GM21825 (cell line): ENCODE measurements around the gene TYROBP.
"Not testable (repeated sequence)": the region's sequence is repeated elsewhere in the genome, so short reads cannot be mapped to it uniquely, and the experiment has no call there.

ENCODE experiments used
- ATAC-seq: cut with Tn5 transposase; IDR thresholded peaks from one replicate; pipeline ENCODE4 v1.9.1; 2021; ENCODE audit warnings: mild to moderate bottlenecking, moderate library complexity; ENCODE audit not compliant: unreplicated experiment

The TYROBP gene

GRCh38 chr19:35901854-35902661, 6.0 kb downstream of the TYROBP start, which contains the start of gene HCST:
Gene HCST (plus strand): TSS chr19:35902529. CDS start chr19:35902594, 65 bp downstream.
- no peak for ATAC-seq

GRCh38 chr19:35901055-35901644, 6.9 kb downstream of the TYROBP start:
- no peak for ATAC-seq

GRCh38 chr19:35899547-35900214, 8.4 kb downstream of the TYROBP start:
- ATAC-seq = peak; percentile 36

- no peak for ATAC-seq
Measured at GRCh38 chr19:35898499-35898809, 9.6 kb downstream of the TYROBP start.

GRCh38 chr19:35897706-35898451, 10.2 kb downstream of the TYROBP start:
- ATAC-seq = no peak

- no peak for ATAC-seq
Measured at GRCh38 chr19:35896643-35897040, 11.5 kb downstream of the TYROBP start.

- no peak for ATAC-seq
Measured at GRCh38 chr19:35895911-35896642, 12.0 kb downstream of the TYROBP start.

- no peak for ATAC-seq
Measured at GRCh38 chr19:35894342-35894741, 13.8 kb downstream of the TYROBP start.

- not testable (repeated sequence) for ATAC-seq
Measured at GRCh38 chr19:35891819-35892218, 16.3 kb downstream of the TYROBP start.

GRCh38 chr19:35890113-35890650, 17.9 kb downstream of the TYROBP start:
- no peak for ATAC-seq

GRCh38 chr19:35889370-35890112, 18.6 kb downstream of the TYROBP start:
- ATAC-seq = no peak

- no peak for ATAC-seq
Measured at GRCh38 chr19:35888398-35888797, 19.7 kb downstream of the TYROBP start.

GRCh38 chr19:35887197-35887596, 20.9 kb downstream of the TYROBP start:
- ATAC-seq = no peak

GRCh38 chr19:35885904-35886303, 22.2 kb downstream of the TYROBP start:
- no peak for ATAC-seq

- no peak for ATAC-seq
Measured at GRCh38 chr19:35885225-35885738, 22.8 kb downstream of the TYROBP start.

- no peak for ATAC-seq
Measured at GRCh38 chr19:35883882-35884281, 24.2 kb downstream of the TYROBP start.

- no peak for ATAC-seq
Measured at GRCh38 chr19:35882114-35882832, 25.8 kb downstream of the TYROBP start.

GRCh38 chr19:35879770-35880317, 28.3 kb downstream of the TYROBP start:
- no peak for ATAC-seq
